HG03159 (cell line): ENCODE measurements around the gene FHDC1.

Experiments used
- ATAC-seq: cut with Tn5 transposase; IDR thresholded peaks from one replicate; pipeline ENCODE4 v1.9.1; 2021; ENCODE audit warnings: mild to moderate bottlenecking, moderate library complexity; ENCODE audit not compliant: unreplicated experiment

FHDC1 gene

GRCh38 chr4:153027866-153028265 is 91.7 kb downstream of the FHDC1 start:
- no peak for ATAC-seq

- ATAC-seq, result no peak
Observed at GRCh38 chr4:153028535-153028934, 92.4 kb downstream of the FHDC1 start.
